Measurements from ENCODE around the gene PCYOX1L. TPM values are rescaled to one million over a fixed set of nuclear protein-coding genes. Genes with fewer than 3 reads are reported as not detected.

The PCYOX1L gene
- 8.2 TPM for polyA plus RNA-seq (ENCODE audit: insufficient read length)

GRCh38 chr5:149357370-149358293, at the start of gene PCYOX1L:
Gene PCYOX1L (plus strand): TSS chr5:149358046. CDS start chr5:149358069, 23 bp downstream.
- DNase-seq: peak; percentile 91

- no peak for DNase-seq
These were observed 48.5 kb upstream of the PCYOX1L start for GRCh38 chr5:149309354-149309753.

GRCh38 chr5:149310488-149310887, 47.4 kb upstream of the PCYOX1L start:
- DNase-seq: no peak

GRCh38 chr5:149310947-149311658, 46.7 kb upstream of the PCYOX1L start:
- DNase-seq: no peak

- no peak for DNase-seq
These were observed 44.5 kb upstream of the PCYOX1L start for GRCh38 chr5:149313151-149313841.

GRCh38 chr5:149314571-149315111, 43.2 kb upstream of the PCYOX1L start:
- no peak for DNase-seq

- DNase-seq: no peak
These were observed 42.1 kb upstream of the PCYOX1L start for GRCh38 chr5:149315753-149316152.

- DNase-seq: peak; percentile 49
These were observed 40.4 kb upstream of the PCYOX1L start for GRCh38 chr5:149317281-149318048.

GRCh38 chr5:149319174-149319573, 38.7 kb upstream of the PCYOX1L start:
- DNase-seq: no peak

GRCh38 chr5:149320791-149321330, 37.0 kb upstream of the PCYOX1L start:
- peak; percentile 57 for DNase-seq

GRCh38 chr5:149322518-149322917, 35.3 kb upstream of the PCYOX1L start:
- DNase-seq: no peak

- DNase-seq: no peak
These were observed 34.6 kb upstream of the PCYOX1L start for GRCh38 chr5:149323210-149323609.

GRCh38 chr5:149323621-149324205, 34.1 kb upstream of the PCYOX1L start:
- no peak for DNase-seq

GRCh38 chr5:149324641-149325040, 33.2 kb upstream of the PCYOX1L start:
- no peak for DNase-seq

GRCh38 chr5:149325166-149325735, 32.6 kb upstream of the PCYOX1L start:
- no peak for DNase-seq

- no peak for DNase-seq
These were observed 32.0 kb upstream of the PCYOX1L start for GRCh38 chr5:149325894-149326293.

- DNase-seq: no peak
These were observed 31.2 kb upstream of the PCYOX1L start for GRCh38 chr5:149326611-149327010.

GRCh38 chr5:149328177-149328576, 29.7 kb upstream of the PCYOX1L start:
- no peak for DNase-seq

GRCh38 chr5:149333711-149334443, 24.0 kb upstream of the PCYOX1L start:
- no peak for DNase-seq

- DNase-seq: no peak
These were observed 20.1 kb upstream of the PCYOX1L start for GRCh38 chr5:149337736-149338135.

Data from hindlimb muscle (tissue), 1 donor.